ENCODE results near the gene ITIH5.
"Not testable (repeated sequence)": the region's sequence is repeated elsewhere in the genome, so short reads cannot be mapped to it uniquely, and the experiment has no call there.

The ITIH5 gene

GRCh38 chr10:7666253-7667023 lies at the start of gene ITIH5:
Gene ITIH5 (minus strand): TSS chr10:7666966. CDS start chr10:7666892, 74 bp downstream.
- Histone ChIP-seq H3K27ac (ENCODE audit: low read depth, low read length) (no peak within 1 kb of the TSS), H3K27me3 (ENCODE audit: control insufficient read depth in 1 of 2, insufficient read depth in 2 of 2, low read length in 2 of 2) (peaks cover 26 to 34% of the 10 kb centered on the region in 2 donors), H3K9me3 (ENCODE audit: control insufficient read depth in 1 of 2, low read length in 2 of 2) (no peaks in the 10 kb centered on the region), H3K9ac (ENCODE audit: low read depth in 1 of 2, low read length in 2 of 2) (peak within 1 kb of the TSS; percentile 18 to 23), H3K36me3 (ENCODE audit: control insufficient read depth in 1 of 2, insufficient read depth in 2 of 2, low read length in 2 of 2) (no peaks in the 10 kb centered on the region), H3K4me3 (ENCODE audit: low read depth in 1 of 2, low read length in 2 of 2) (peak within 1 kb of the TSS; percentile 53 to 60), H3K4me1 (ENCODE audit: control insufficient read depth in 1 of 2, insufficient read depth in 2 of 2, low read length in 2 of 2) (peaks cover 0 to 3% of the 10 kb centered on the region in 2 donors)

GRCh38 chr10:7715515-7715914 lies 48.7 kb upstream of the ITIH5 start:
- Histone ChIP-seq H3K4me1 (ENCODE audit: control insufficient read depth in 1 of 2, insufficient read depth in 2 of 2, low read length in 2 of 2) (no peaks in the 10 kb centered on the region), H3K36me3 (ENCODE audit: control insufficient read depth in 1 of 2, insufficient read depth in 2 of 2, low read length in 2 of 2) (no peaks in the 10 kb centered on the region), H3K27me3 (ENCODE audit: control insufficient read depth in 1 of 2, insufficient read depth in 2 of 2, low read length in 2 of 2) (no peaks in the 10 kb centered on the region), H3K9ac (ENCODE audit: low read depth in 1 of 2, low read length in 2 of 2) (no peak overlapping the region), H3K9me3 (ENCODE audit: control insufficient read depth in 1 of 2, low read length in 2 of 2) (no peaks in the 10 kb centered on the region), H3K27ac (ENCODE audit: low read depth, low read length) (no peak overlapping the region), H3K4me3 (ENCODE audit: low read depth in 1 of 2, low read length in 2 of 2) (no peak overlapping the region)

GRCh38 chr10:7711075-7711474 lies 44.3 kb upstream of the ITIH5 start:
- H3K9me3 ChIP-seq (ENCODE audit: control insufficient read depth in 1 of 2, low read length in 2 of 2); H3K4me3 ChIP-seq (ENCODE audit: low read depth in 1 of 2, low read length in 2 of 2); H3K9ac ChIP-seq (ENCODE audit: low read depth in 1 of 2, low read length in 2 of 2); H3K36me3 ChIP-seq (ENCODE audit: control insufficient read depth in 1 of 2, insufficient read depth in 2 of 2, low read length in 2 of 2); H3K27ac ChIP-seq (ENCODE audit: low read depth, low read length); H3K4me1 ChIP-seq (ENCODE audit: control insufficient read depth in 1 of 2, insufficient read depth in 2 of 2, low read length in 2 of 2); H3K27me3 ChIP-seq (ENCODE audit: control insufficient read depth in 1 of 2, insufficient read depth in 2 of 2, low read length in 2 of 2): not testable (repeated sequence)

GRCh38 chr10:7710446-7710845 lies 43.7 kb upstream of the ITIH5 start:
- Histone ChIP-seq H3K27ac (ENCODE audit: low read depth, low read length) (no peak overlapping the region), H3K9me3 (ENCODE audit: control insufficient read depth in 1 of 2, low read length in 2 of 2) (no peaks in the 10 kb centered on the region), H3K9ac (ENCODE audit: low read depth in 1 of 2, low read length in 2 of 2) (no peak overlapping the region), H3K27me3 (ENCODE audit: control insufficient read depth in 1 of 2, insufficient read depth in 2 of 2, low read length in 2 of 2) (peaks cover 0 to 2% of the 10 kb centered on the region in 2 donors), H3K36me3 (ENCODE audit: control insufficient read depth in 1 of 2, insufficient read depth in 2 of 2, low read length in 2 of 2) (no peaks in the 10 kb centered on the region), H3K4me1 (ENCODE audit: control insufficient read depth in 1 of 2, insufficient read depth in 2 of 2, low read length in 2 of 2) (no peaks in the 10 kb centered on the region), H3K4me3 (ENCODE audit: low read depth in 1 of 2, low read length in 2 of 2) (no peak overlapping the region)

GRCh38 chr10:7708832-7709231 lies 42.1 kb upstream of the ITIH5 start:
- H3K4me3 ChIP-seq (ENCODE audit: low read depth in 1 of 2, low read length in 2 of 2): no peak overlapping the region
- H3K4me1 ChIP-seq (ENCODE audit: control insufficient read depth in 1 of 2, insufficient read depth in 2 of 2, low read length in 2 of 2): no peaks in the 10 kb centered on the region
- H3K36me3 ChIP-seq (ENCODE audit: control insufficient read depth in 1 of 2, insufficient read depth in 2 of 2, low read length in 2 of 2): no peaks in the 10 kb centered on the region
- H3K9ac ChIP-seq (ENCODE audit: low read depth in 1 of 2, low read length in 2 of 2): no peak overlapping the region
- no peak overlapping the region for H3K27ac ChIP-seq (ENCODE audit: low read depth, low read length)
- H3K27me3 ChIP-seq (ENCODE audit: control insufficient read depth in 1 of 2, insufficient read depth in 2 of 2, low read length in 2 of 2): peaks cover 0 to 2% of the 10 kb centered on the region in 2 donors
- no peaks in the 10 kb centered on the region for H3K9me3 ChIP-seq (ENCODE audit: control insufficient read depth in 1 of 2, low read length in 2 of 2)

- H3K9me3 ChIP-seq (ENCODE audit: control insufficient read depth in 1 of 2, low read length in 2 of 2): no peaks in the 10 kb centered on the region
- no peak overlapping the region for H3K4me3 ChIP-seq (ENCODE audit: low read depth in 1 of 2, low read length in 2 of 2)
- H3K27me3 ChIP-seq (ENCODE audit: control insufficient read depth in 1 of 2, insufficient read depth in 2 of 2, low read length in 2 of 2): peaks cover 0 to 2% of the 10 kb centered on the region in 2 donors
- no peak overlapping the region for H3K27ac ChIP-seq (ENCODE audit: low read depth, low read length)
- no peaks in the 10 kb centered on the region for H3K36me3 ChIP-seq (ENCODE audit: control insufficient read depth in 1 of 2, insufficient read depth in 2 of 2, low read length in 2 of 2)
- H3K4me1 ChIP-seq (ENCODE audit: control insufficient read depth in 1 of 2, insufficient read depth in 2 of 2, low read length in 2 of 2): no peaks in the 10 kb centered on the region
- no peak overlapping the region for H3K9ac ChIP-seq (ENCODE audit: low read depth in 1 of 2, low read length in 2 of 2)
Observed at GRCh38 chr10:7707858-7708622, 41.3 kb upstream of the ITIH5 start.

GRCh38 chr10:7707102-7707501 lies 40.3 kb upstream of the ITIH5 start:
- Histone ChIP-seq H3K36me3 (ENCODE audit: control insufficient read depth in 1 of 2, insufficient read depth in 2 of 2, low read length in 2 of 2) (no peaks in the 10 kb centered on the region), H3K27ac (ENCODE audit: low read depth, low read length) (no peak overlapping the region), H3K4me1 (ENCODE audit: control insufficient read depth in 1 of 2, insufficient read depth in 2 of 2, low read length in 2 of 2) (no peaks in the 10 kb centered on the region), H3K27me3 (ENCODE audit: control insufficient read depth in 1 of 2, insufficient read depth in 2 of 2, low read length in 2 of 2) (peaks cover 0 to 6% of the 10 kb centered on the region in 2 donors), H3K9me3 (ENCODE audit: control insufficient read depth in 1 of 2, low read length in 2 of 2) (no peaks in the 10 kb centered on the region), H3K9ac (ENCODE audit: low read depth in 1 of 2, low read length in 2 of 2) (no peak overlapping the region), H3K4me3 (ENCODE audit: low read depth in 1 of 2, low read length in 2 of 2) (no peak overlapping the region)

GRCh38 chr10:7706534-7707073 lies 39.8 kb upstream of the ITIH5 start:
- no peaks in the 10 kb centered on the region for H3K9me3 ChIP-seq (ENCODE audit: control insufficient read depth in 1 of 2, low read length in 2 of 2)

GRCh38 chr10:7705341-7705740 lies 38.6 kb upstream of the ITIH5 start:
- H3K9ac ChIP-seq (ENCODE audit: low read depth in 1 of 2, low read length in 2 of 2): no peak overlapping the region
- H3K9me3 ChIP-seq (ENCODE audit: control insufficient read depth in 1 of 2, low read length in 2 of 2): no peaks in the 10 kb centered on the region
- no peak overlapping the region for H3K4me3 ChIP-seq (ENCODE audit: low read depth in 1 of 2, low read length in 2 of 2)
- no peak overlapping the region for H3K27ac ChIP-seq (ENCODE audit: low read depth, low read length)
- H3K4me1 ChIP-seq (ENCODE audit: control insufficient read depth in 1 of 2, insufficient read depth in 2 of 2, low read length in 2 of 2): no peaks in the 10 kb centered on the region
- no peaks in the 10 kb centered on the region for H3K36me3 ChIP-seq (ENCODE audit: control insufficient read depth in 1 of 2, insufficient read depth in 2 of 2, low read length in 2 of 2)
- H3K27me3 ChIP-seq (ENCODE audit: control insufficient read depth in 1 of 2, insufficient read depth in 2 of 2, low read length in 2 of 2): peaks cover 0 to 6% of the 10 kb centered on the region in 2 donors

More at GRCh38 chr10:7706534-7707073, 39.8 kb upstream of the ITIH5 start:
- H3K27ac ChIP-seq (ENCODE audit: low read depth, low read length): no peak overlapping the region
- H3K9ac ChIP-seq (ENCODE audit: low read depth in 1 of 2, low read length in 2 of 2): no peak overlapping the region
- H3K27me3 ChIP-seq (ENCODE audit: control insufficient read depth in 1 of 2, insufficient read depth in 2 of 2, low read length in 2 of 2): peaks cover 0 to 6% of the 10 kb centered on the region in 2 donors
- no peak overlapping the region for H3K4me3 ChIP-seq (ENCODE audit: low read depth in 1 of 2, low read length in 2 of 2)
- no peaks in the 10 kb centered on the region for H3K36me3 ChIP-seq (ENCODE audit: control insufficient read depth in 1 of 2, insufficient read depth in 2 of 2, low read length in 2 of 2)
- no peaks in the 10 kb centered on the region for H3K4me1 ChIP-seq (ENCODE audit: control insufficient read depth in 1 of 2, insufficient read depth in 2 of 2, low read length in 2 of 2)

All from duodenal mucosa (tissue), 2 donors.